Measurements from ENCODE around the gene SUCLG2.

The SUCLG2 gene

GRCh38 chr3:67569324-67569723 lies 85.1 kb downstream of the SUCLG2 start (continued):
- TF ChIP-seq ZNF341 (tag by site-specific recombination; IDR thresholded peaks at IDR 0.05; ENCODE audit: low read depth) (no peak), HOXD13 (CRISPR knock-in tag; IDR thresholded peaks at IDR 0.05; ENCODE audit: borderline replicate concordance) (no peak)

GRCh38 chr3:67567893-67568292 lies 86.5 kb downstream of the SUCLG2 start:
- H3K4me1 ChIP-seq (ENCODE audit: control insufficient read depth, insufficient read depth, low read length) = no peaks in the 10 kb centered on the region
- H3K27ac ChIP-seq (ENCODE audit: extremely low read depth, low read depth, low read length) = no peak overlapping the region
- ChIA-PET POLR2A (no interaction called here), CTCF (no interaction called here)
- H3K4me3 ChIP-seq (ENCODE audit: low read depth, low read length) = no peak overlapping the region
- TF ChIP-seq ZNF776 (tag by site-specific recombination; IDR thresholded peaks at IDR 0.05; ENCODE audit: borderline replicate concordance) (no peak), ZNF645 (tag by site-specific recombination; IDR thresholded peaks at IDR 0.05) (no peak), ZNF830 (tag by site-specific recombination; IDR thresholded peaks at IDR 0.05; ENCODE audit: low read depth) (no peak), ZNF138 (tag by site-specific recombination; IDR thresholded peaks at IDR 0.05; ENCODE audit: borderline replicate concordance) (no peak), PRDM6 (tag by site-specific recombination; IDR thresholded peaks at IDR 0.05) (no peak), HIC1 (tag by site-specific recombination; IDR thresholded peaks at IDR 0.05) (no peak), PRDM1 (tag by site-specific recombination; IDR thresholded peaks at IDR 0.05) (no peak), ELK4 (IDR thresholded peaks at IDR 0.05; ENCODE audit: borderline replicate concordance, low read depth, low read length) (no peak), ZNF114 (tag by site-specific recombination; IDR thresholded peaks at IDR 0.05) (no peak), GLIS1 (tag by site-specific recombination; IDR thresholded peaks at IDR 0.05) (no peak)
- H3K36me3 ChIP-seq (ENCODE audit: control insufficient read depth in 2 of 2, insufficient read depth in 1 of 2, low read length in 2 of 2) = no peaks in the 10 kb centered on the region
- H3K9me3 ChIP-seq (ENCODE audit: control insufficient read depth, insufficient read depth, low read depth, low read length) = no peaks in the 10 kb centered on the region

- Histone ChIP-seq H3K36me3 (ENCODE audit: control insufficient read depth in 2 of 2, insufficient read depth in 1 of 2, low read length in 2 of 2) (no peaks in the 10 kb centered on the region), H3K27ac (ENCODE audit: extremely low read depth, low read depth, low read length) (no peak overlapping the region), H3K4me3 (ENCODE audit: low read depth, low read length) (no peak overlapping the region), H3K4me1 (ENCODE audit: control insufficient read depth, insufficient read depth, low read length) (no peaks in the 10 kb centered on the region), H3K9me3 (ENCODE audit: control insufficient read depth, insufficient read depth, low read depth, low read length) (no peaks in the 10 kb centered on the region)
- TF ChIP-seq ZNF174 (tag by site-specific recombination; IDR thresholded peaks at IDR 0.05) (no peak), ZNF239 (tag by site-specific recombination; IDR thresholded peaks at IDR 0.05) (no peak), ZNF792 (tag by site-specific recombination; IDR thresholded peaks at IDR 0.05) (no peak), ZNF544 (tag by site-specific recombination; IDR thresholded peaks at IDR 0.05) (no peak), ZNF518A (tag by site-specific recombination; conservative IDR thresholded peaks at IDR 0.05; ENCODE audit: low read depth) (no peak), ZNF501 (tag by site-specific recombination; IDR thresholded peaks at IDR 0.05) (no peak)
- ChIA-PET POLR2A (no interaction called here), CTCF (no interaction called here)
These were observed 89.4 kb downstream of the SUCLG2 start for GRCh38 chr3:67564973-67565372.
